Suppressor macrophage (primary cell): Measurements from ENCODE around the gene ADCY2.
A peak's percentile ranks its signal among the peaks of the same experiment; 100 is the strongest.

Experiments
- DNase-seq, 4 experiments: peaks; one replicate each; pipeline ENCODE4 v3.0.0-alpha.2; 2020 to 2022
- total RNA-seq, 17 experiments: gene quantifications; one replicate each; lab custom pipeline; 2026; ENCODE audit warnings: mixed read lengths in 6 of 17, inconsistent platforms in 3 of 17; lab: John Stamatoyannopoulos, UW

ADCY2 gene
- 0 to 9.8 (median 0.06) reads per million in 17 experiments for total RNA-seq

DNA sequence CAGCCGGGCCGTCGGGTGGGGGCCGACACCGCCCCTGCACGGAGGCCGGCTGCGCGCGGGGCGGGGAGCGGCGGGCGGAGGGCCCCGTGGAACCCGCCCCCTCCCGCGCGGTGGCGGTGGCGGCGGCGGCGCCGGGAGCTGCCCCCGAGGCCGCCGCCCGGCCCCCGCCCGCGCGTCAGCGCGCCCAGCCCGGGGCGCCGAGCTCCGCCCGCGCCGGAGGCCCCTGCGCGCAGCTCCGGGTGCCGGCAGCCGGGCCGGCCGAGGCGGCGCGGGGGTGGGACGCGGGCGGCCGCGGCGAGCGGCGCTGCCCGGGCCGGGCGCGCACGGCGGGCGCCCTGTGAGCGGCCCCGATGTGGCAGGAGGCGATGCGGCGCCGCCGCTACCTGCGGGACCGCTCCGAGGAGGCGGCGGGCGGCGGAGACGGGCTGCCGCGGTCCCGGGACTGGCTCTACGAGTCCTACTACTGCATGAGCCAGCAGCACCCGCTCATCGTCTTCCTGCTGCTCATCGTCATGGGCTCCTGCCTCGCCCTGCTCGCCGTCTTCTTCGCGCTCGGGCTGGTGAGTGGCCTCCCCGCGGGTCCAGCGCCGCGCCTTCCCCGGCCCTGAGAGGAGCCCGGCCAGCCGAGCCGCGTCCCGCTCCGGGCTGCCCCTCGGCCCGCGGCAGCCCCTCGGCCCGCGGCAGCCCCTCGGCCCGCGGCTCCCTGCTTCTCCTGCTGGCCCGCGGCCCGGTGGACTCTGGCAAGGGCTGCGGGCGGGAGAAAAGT, at the start of gene ADCY2:
Gene ADCY2 (plus strand): TSS at position 192 of the 766 bp plus-strand sequence. CDS start 159 bp downstream, at position 351.
- peak in 1 of 4 experiments; percentile 15 for DNase-seq

DNA sequence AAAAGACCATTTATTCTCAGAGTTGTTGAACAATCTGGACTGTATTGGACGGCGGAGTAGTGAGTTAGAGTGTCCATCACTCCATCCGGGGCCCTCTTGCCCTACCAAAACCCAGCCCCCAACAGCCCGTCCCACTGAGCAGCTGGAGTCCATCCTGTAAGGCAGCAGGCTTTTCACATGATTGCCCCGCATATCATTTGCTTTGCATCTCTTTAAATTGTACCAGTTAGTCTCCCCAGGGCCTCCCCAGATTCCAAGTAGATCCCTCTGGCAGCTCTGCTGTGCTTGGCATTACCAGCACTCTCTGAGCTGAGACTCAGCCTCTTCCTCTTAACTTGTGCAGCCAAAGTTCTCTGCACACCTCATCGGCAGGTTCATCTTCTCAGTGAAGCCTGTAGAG, 48.6 kb upstream of the ADCY2 start:
- DNase-seq = no peak

DNA sequence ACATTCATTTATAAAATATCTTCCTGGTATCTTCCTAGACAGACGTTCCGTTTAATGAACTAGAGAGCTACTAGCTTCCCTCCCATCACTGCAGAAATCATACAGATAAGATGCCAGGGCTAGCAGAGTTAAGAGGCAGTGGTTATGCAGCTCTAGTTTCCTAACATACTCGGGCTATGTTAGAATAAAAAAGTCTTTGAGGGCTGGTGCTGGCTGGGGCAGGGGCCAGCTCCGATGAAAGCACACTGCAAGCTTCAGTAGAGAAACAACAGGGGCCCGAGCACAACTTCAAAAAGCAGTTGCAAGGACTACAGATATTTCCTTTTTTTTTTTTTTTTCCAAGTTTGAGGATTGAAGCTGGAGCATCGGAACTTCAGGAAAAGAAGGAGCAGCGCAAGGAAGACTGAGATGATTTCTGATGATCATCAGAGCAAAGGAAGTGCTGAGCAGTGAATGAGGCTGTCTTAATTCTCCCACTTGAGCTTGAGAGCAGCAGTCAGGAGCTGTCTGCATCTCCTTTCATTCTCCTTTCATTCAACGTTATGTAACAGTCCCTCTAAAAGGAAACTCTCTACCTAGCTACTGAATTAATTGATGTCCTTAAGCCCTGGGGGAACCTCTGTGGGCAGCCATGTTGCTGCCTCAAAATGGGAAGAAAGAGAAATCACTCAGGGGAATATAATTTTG, 47.6 kb upstream of the ADCY2 start:
- no peak for DNase-seq

DNA sequence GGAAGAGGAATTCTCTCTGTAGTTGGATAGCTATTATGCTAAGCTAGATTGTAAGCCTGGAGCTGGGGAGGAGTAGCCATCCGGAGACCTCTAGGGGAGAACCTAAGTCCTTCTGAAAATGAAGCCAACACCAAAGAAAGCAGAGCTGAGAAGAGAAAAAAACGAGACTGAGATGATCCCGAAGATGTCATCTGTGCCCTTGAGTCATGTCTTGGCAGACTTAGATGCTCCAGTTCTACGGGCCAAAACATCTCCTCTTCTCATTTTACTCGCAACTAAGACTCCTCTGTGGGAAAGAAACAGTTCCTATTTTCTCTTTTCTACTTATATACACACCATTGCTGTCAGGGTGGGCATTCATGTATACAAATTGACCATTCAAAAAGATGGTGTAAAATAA, 34.3 kb upstream of the ADCY2 start:
- no peak for DNase-seq

DNA sequence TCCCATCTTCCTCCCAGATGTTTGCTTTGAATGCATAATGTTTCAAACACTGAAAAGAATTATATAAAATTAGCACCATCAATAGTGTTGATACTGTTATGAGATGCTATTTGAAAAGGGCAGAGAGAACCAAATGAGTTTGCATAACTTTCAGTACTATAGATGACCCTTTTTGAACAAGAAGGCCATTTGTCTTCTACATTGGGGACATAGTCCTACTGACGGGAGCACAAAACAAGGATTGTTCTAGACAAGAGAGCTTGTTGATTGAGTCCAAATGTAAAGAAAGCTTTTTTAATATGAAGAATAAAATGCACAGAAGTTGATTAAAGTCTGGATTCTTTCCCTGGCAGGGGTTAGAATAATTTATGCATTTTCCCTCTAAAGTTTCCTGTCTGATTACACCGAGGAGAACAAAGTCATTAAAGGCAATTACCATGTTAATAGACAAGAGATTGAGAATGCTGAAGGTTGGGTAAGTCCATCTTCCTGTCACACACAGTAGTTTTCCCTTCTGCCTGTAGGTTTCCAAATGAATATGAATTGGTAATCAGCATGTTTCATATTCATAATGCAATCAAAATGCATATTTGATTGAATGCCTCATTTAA, 32.8 kb upstream of the ADCY2 start:
- no peak for DNase-seq

DNA sequence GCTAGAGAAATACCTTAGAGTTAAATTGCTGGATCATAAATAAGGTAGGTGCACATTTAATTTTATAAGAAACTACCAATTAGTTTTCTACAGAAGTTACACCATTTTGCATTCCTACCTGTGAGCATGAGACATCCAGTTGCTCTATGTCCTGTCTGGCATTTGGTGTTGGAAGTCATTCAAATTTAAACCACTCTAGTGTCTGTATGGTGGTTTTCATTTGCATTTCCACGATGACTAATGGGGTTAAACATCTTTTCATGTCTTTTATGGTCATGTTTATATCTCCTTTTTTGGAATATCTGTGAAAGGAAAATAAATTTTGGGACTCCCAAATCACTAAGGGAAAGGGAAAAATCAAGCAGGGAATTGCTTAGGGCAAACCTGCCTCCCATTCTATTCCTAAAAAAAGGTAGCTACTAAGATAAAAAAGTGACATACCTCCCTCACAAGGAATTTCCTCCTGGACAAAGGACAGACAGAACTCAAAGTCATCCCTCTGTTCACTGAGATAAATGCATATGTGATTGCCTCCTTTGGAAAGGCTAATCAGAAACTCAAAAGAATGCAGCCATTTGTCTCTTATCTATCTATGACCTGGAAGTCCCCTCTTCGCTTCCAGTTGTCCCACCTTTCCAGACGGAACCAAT, 31.6 kb upstream of the ADCY2 start:
- no peak for DNase-seq

DNA sequence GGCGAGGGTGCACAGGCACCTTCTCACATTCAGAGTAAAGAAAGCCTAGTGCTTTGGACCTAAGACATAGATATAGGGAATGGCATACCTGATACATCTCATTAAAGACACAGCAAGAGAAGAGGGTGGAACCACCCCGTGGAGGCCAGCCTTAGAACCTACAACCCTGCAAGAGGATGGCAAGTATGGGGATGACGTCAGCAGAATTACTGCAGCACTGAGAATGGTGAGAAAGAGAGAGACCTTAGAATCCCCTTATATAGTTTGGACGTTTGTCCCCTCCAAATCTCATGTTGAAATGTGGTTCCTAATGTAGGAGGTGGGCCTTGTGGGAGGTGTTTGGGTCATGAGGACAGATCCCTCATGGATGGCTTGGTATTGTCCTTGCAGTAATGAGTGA, 28.2 kb upstream of the ADCY2 start:
- DNase-seq = no peak

DNA sequence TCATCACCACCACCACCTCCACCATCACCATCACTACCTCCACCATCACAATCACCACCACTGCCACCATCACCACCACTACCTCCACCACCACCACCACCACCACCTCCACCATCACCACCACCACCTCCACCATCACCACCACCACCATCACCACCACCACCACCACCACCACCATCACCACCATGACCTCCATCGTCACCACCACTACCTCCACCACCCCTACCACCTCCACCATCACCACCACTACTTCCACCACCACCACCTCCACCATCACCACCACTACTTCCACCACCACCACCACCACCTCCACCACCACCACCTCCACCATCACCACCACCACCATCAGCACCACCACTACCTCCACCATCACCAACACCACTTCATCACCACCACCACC, 23.5 kb upstream of the ADCY2 start:
- no peak for DNase-seq

DNA sequence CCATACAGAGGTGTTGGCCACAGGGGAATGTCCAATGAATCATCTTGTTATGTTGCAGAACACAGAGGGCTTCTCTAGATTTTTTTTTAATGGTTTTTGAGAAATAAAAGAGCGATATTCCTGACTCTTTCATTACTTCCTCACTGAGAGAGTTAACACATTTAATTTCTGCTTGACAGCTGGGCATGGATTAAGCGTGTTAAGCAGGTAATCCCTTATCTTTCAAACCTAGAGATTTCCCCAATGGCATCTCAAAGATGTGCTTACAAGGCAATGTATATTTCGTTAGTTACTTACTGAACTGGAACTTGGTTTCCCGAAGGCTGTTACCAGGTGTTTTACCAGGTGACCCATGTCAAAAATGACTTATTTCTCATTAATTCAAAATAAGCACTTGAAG, 21.8 kb upstream of the ADCY2 start:
- no peak for DNase-seq

DNA sequence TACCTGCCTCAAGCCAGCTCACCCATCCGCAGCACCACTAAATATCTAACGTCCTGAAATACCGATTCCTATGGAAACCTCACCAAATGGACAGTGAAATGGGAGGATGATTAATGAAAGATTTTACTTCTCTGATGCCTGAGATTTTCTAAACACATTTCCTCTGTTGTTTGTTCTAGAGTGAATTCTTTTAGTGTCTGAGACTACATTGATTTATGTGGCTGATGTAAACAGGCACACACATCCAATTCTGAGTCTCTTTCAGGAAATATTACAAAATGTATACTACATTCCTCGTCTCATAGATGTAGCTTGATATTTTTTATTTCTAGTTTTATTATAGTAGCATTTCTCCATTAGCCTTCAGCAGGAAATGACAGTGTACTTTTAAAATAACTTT, 20.5 kb upstream of the ADCY2 start:
- DNase-seq = no peak

DNA sequence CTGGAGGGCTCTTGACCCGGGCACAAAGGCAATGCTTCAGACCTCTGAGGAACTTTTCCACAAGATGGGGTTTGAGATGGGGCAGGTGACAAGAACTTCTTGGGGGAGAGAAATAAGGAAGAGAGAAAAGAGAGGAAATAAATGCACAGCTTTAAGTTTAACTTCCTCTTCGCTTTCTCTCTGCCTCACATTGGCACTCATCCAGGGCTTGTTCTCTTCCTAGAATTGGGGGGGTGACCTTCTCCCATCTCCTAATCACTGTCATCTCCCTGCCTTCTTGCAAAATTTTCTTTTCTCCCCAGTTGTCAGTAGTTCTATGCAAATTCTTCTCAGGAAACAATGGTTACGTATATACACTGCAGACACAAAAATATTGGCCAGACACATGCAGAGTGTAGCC, 19.1 kb upstream of the ADCY2 start:
- DNase-seq = peak; percentile 54 to 68 (median 60)

DNA sequence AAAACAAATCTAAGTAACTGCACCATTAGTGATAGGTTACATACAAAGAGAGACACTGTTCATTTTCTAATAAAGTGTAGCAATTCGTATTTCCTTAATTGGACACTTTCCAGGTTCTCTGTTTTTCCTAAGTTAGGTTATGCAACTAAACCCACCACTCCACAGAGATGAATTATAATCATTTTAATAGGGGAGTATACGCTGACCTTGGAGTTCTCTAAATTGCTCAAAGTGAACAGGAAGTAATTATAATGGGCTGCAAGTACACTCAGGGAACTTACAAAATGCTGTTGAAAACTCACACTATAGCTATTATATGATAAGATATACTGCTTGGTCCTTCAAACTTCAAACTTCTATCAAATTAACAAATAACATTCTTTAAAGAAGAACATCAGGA, 18.2 kb upstream of the ADCY2 start:
- peak in 2 of 4 experiments; percentile 17 to 19 for DNase-seq

DNA sequence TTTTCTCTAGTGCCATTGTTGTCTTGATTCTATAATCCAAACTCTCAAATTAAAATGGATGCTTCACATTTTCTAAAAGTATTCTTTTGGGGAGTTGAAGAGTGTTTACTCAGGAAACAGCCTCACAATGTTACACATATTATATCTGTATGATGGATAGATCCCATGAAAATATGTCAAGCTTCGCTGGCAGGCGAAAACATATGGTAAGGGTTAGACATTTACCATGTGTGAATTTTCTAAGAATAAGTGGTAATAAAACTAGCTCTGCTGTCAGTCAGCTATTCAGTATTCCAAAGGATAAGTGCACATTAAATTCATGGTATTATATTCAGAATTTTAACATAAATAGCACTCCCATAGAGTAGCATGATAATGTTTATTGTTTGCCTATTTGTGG, 13.3 kb upstream of the ADCY2 start:
- DNase-seq = no peak

DNA sequence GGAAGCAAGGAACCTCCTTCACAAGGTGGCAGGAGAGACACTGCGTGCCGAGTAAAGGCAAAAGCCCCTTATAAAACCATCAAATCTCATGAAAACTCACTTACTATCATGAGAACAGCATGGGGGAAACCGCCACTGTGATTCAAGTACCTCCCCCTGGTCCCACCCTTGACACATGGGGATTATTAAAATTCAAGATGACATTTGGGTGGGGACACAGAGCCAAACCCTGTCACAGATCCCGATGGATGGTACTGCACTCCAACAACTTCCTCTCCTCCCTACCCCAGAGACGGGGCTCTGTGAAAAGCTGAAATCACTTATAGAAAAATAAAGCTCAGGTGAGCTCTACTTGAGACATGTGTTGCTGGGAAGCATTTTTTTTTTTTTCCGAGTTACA, 10.3 kb upstream of the ADCY2 start:
- no peak for DNase-seq

DNA sequence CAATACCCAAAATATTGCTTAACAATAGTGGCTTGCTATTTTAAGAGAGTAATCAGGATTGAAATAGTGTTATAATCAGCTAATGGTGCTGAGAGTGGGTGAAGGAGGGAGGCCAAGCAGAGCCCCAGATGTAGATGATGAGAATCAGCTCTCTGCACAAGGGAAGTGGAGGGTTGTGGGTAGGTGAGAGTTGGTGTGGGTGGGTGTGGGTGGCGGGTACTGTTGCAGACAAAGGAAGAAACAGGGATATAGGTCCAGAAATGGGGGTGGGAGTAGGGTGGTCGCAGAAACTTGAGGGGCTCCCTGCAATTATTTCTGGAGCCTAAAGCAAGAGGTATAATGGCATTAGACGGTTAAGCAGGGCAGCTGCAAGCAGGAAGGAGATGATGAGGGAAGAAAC, 7.4 kb upstream of the ADCY2 start:
- DNase-seq = no peak

DNA sequence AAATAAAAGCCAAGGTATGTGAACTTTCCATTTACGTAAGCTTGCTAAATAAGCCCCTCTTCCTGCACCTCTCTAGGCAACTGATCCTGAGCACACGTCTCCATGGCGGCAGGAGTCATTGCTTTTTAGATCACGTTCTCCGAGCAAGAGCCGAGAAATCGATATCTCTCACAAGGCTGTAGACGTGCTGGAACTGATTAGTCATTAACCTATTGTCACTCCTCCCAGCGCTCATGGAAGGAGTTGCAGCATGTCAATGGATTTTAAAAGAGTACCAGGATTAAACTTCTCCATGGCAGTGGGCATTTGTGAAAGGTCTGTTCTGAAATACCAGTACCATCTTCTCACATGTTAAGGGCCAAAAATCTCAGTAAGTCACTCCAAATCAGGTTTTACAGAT, 4.7 kb upstream of the ADCY2 start:
- DNase-seq = no peak

DNA sequence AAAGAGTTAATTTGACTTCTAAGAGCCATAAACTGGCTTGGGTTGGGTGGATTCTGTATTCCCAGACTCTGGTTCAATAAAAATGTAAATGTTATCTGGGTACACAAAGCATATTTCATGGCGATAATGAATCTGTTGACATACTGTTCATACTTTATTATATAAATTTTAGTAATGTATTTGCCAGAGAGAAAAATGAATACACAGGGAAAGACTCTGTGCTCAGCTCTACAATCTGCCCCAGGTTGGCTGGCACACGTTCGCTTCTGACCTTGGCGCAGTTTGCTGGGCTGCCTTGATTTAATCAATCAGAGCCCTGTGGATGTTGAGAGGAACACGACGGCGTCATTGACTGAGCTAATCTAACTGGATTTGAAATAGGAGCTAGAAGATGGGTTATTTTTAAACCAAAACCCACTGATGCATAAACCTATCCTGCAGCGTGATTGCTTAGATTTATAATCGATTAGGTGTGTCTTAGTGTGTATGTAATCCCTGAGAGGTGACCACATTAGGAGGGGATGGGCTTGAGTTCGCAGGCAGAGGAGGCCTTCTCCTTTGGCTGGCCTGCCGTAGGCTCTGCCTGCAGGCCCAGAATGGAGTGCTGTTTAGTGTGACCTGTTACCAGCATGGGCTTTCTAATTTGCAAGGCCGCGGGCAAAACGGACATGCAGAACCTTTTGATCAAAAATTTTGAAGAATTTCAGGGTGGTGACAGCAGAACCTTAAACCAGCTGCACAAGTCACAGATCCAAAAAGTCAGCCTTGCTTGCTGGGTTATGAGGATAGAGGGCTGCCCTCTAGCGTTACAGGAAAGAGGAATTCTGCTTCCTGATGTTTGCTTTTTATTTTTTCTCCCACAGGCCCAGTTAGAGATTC, 3.9 kb upstream of the ADCY2 start:
- DNase-seq = peak; percentile 2 to 52 (median 30)

DNA sequence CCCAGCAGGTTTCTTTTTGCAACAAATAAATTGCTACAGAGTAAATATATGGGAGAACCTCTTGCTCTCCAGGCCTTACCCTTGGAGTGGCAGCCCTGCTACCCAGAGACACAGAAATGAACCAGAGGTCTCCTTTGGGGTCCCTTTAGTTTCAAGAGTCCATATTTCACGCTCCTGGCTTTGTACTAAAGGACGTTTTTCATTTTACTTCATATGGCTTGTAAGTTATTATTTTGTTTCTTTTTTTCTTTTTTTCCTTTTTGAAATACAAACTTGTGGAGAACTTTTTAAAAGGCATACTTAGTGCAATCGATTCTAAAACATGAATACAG, 3.3 kb upstream of the ADCY2 start:
- DNase-seq = no peak

DNA sequence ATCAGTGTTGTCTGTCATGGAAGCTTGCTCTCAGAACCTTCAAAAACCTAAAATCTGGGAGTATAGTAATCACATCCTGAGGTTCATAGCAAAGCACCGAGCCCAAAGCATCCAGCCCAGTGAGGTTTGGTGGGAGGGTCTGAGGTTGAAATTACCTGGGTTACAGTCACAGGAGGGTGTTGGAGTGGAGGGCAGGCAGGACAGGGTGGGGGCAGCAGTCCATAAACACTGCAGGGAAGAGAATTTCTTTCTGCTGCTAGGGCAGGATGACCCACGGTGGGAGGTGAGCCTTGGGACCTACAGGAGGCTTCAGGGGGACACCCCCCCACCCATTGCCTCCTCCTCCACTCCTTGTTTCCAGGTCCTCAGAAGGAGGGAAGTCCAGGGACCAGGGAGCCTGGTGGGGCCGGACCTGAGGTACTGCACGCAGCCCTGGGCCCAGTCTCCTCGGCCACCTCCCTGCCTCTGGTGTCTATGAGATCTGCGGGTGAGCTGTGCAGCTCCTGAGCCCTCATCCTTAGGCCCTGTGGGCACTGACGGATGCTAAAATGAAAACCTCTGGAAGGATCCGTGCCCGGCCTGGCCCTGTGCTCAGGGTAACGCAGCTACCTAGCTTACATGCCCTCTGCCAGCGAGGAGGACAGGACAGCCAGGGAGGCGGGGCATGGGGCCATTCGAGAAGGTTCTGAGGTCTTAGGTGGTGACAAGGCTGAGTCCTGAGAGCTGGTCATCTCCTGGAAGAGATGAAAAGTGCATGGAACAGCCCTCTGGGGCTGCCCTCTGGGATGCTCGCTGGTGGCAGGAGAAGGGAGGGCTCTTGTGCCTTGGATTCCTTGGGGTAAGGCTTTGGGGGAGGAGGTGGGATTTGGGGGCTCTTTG, 1.8 kb upstream of the ADCY2 start:
- DNase-seq = no peak

DNA sequence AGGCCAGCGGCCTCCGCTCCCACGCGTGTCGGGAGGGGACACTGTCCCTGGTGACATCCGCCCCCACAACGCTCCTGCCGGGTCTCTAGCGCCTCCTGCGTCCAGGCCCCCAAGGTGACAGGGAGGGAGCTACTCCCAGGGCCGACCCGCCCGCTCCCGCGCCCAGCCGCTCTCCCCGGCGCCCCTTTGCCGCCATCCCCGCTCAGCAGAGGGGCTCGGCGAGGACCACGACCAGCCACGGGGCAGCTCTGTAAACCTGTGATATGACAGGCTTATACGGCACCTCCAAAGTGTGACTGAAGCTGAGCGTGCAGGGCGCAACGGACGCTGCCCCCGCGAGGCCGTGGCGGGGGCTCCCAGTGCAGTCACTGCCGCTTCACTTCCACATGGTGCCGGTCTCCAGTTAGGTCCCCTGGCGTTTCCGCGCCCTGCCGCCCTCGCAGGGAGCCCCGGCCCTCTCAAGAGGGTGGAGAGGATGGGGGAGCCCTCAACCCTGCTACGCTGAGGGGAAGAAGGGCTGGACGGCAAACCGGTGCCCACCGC, 978 bp upstream of the ADCY2 start:
- DNase-seq = peak in 1 of 4 experiments; percentile 18

DNA sequence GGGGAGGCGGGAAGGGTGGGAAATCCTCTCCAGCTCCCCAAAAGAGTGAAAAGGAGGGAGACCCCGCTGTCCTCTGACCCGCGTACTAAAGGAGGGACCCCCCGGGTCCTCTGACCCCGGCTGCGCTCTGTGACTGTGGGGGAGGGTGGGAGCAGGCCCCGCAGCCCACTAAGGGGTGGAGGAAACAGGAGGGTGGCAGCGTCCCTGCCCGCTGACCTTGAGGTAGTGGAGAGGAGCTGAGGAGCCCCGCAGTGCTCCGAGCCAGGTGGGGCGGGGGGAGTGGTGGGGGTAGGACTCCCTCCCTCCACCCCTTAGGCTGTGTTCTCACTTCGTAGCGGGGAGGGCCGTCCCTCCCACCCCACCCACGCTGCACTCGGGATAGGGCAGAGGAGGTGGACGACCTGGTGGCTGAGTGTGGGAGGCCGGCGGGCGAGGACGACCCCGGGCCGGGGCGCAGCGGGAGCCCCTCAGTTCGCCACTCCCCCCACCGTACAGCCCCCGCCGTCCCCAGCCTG, 449 bp upstream of the ADCY2 start:
- DNase-seq = no peak
